NCI-H1436 treated with DMSO at 0.1 percent for 48 hours (cell line): ENCODE measurements around the gene BHLHE41.

Experiments used
- DNase-seq: peaks from one replicate; lab custom pipeline; 2025; lab: John Stamatoyannopoulos, UW

BHLHE41 gene

GRCh38 chr12:26077915-26078702, 46.7 kb downstream of the BHLHE41 start:
- no peak for DNase-seq
